ENCODE measurements around the gene PLPPR4. TPM values are rescaled to one million over a fixed set of nuclear protein-coding genes. Genes with fewer than 3 reads are reported as not detected.

Gene PLPPR4
- total and polyA plus RNA-seq, 2 of the 4 experiments (the other 2 are of a cell fraction) = 4.5 to 7.0 TPM

DNA sequence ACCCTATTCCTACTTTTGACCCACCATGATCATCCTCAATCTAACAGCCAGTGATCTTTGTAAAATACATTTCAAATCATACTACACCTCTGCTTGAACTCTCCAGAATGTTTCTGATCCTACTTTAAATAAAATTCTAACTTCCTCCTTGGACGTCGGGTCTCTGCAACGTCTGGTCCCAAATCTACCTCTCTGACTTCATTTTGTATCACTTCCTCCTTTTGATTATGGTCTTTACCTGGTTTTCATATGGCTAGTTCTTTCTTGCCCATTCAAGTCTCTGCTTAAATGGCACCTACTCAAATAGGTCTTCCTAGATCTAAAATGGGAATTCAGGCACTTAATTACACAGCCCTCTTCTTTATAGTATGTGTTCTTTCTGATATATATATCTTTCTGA is 18.2 kb downstream of the PLPPR4 start:
- no peak overlapping the region; the same call in 2 of the 3 replicates for H2BK15ac ChIP-seq (ENCODE audit: low read depth, low read length)
- no peak overlapping the region for H3K4ac ChIP-seq (ENCODE audit: low read depth, low read length)
- no peak overlapping the region for H3K4me2 ChIP-seq (ENCODE audit: low read depth, low read length)
- H4K20me1 ChIP-seq (ENCODE audit: insufficient read depth, low read length) = no peaks in the 10 kb centered on the region
- H3K79me1 ChIP-seq (ENCODE audit: low read depth in 1 of 2, low read length in 2 of 2) = no peaks in the 10 kb centered on the region
- H2AFZ ChIP-seq (replicated peaks; ENCODE audit: low read length, poor library complexity) = no peak overlapping the region
- ChIA-PET POLR2A (ENCODE audit: unreplicated experiment) (no interaction called here), CTCF (no interaction called here)
- H3K9me3 ChIP-seq (ENCODE audit: control insufficient read depth, insufficient read depth, low read length) = no peaks in the 10 kb centered on the region
- H3K4me3 ChIP-seq (ENCODE audit: insufficient read depth, low read depth, low read length) = no peak overlapping the region
- WGBS, 2 experiments (ENCODE audit: extremely low coverage in 2 of 2, insufficient read length in 1 of 2) = 100% methylated on average over 1 of the region's 3 CpGs; no CpG with 5 or more reads in 1 of the 2 experiments
- no peak overlapping the region for H4K5ac ChIP-seq (ENCODE audit: low read depth, low read length)
- H3K18ac ChIP-seq (ENCODE audit: low read depth, low read length) = no peak overlapping the region
- H3K23ac ChIP-seq (ENCODE audit: low read depth, low read length) = no peak overlapping the region
- dilution Hi-C loops (cut with HindIII; ENCODE audit: low sequenced_read_pairs, unreplicated experiment) = no loop called here
- no peak overlapping the region for H2BK20ac ChIP-seq (ENCODE audit: low read depth, low read length)
- peaks cover 2% of the 10 kb centered on the region; the same call in 1 of the 2 replicates for H3K9me1 ChIP-seq (ENCODE audit: insufficient read depth, low read length)
- no peak overlapping the region for H3K56ac ChIP-seq (ENCODE audit: extremely low read depth, insufficient read depth, low read length)
- no peak for DNase-seq
- no peaks in the 10 kb centered on the region for H3K27me3 ChIP-seq (ENCODE audit: control insufficient read depth, insufficient read depth, low read length)
- H3K14ac ChIP-seq (replicated peaks; ENCODE audit: low read depth, low read length) = no peak overlapping the region
- H3K27ac ChIP-seq (ENCODE audit: insufficient read depth, low read length) = no peak overlapping the region
- ATAC-seq (ENCODE audit: low read depth) = no peak
- intact Hi-C loops (cut with micrococcal nuclease) = no loop called here
- no peaks in the 10 kb centered on the region for H3K36me3 ChIP-seq (ENCODE audit: control insufficient read depth, insufficient read depth, low read length)
- in situ Hi-C loops (cut with MboI; ENCODE audit: low sequenced_read_pairs) = no loop called here
- no peak overlapping the region for H3K9ac ChIP-seq (ENCODE audit: low read depth, low read length)
- H4K91ac ChIP-seq (ENCODE audit: insufficient read depth, low read depth, low read length) = no peak overlapping the region
- H2AK5ac ChIP-seq (ENCODE audit: low read depth, low read length) = no peak overlapping the region
- TF ChIP-seq NFE2L2 (IDR thresholded peaks at IDR 0.05; ENCODE audit: low read depth, low read length) = no peak
- TF ChIP-seq CEBPB (IDR thresholded peaks at IDR 0.05; ENCODE audit: low read depth, low read length) = no peak
- no peak for TF ChIP-seq MAFK (IDR thresholded peaks at IDR 0.05; ENCODE audit: low read depth, low read length)
- no peak for TF ChIP-seq CHD1 (IDR thresholded peaks at IDR 0.05; ENCODE audit: low read depth, low read length)
- TF ChIP-seq POLR2A (IDR thresholded peaks at IDR 0.05; ENCODE audit: low read depth, low read length) = no peak
- no peak for TF ChIP-seq RAD21 (IDR thresholded peaks at IDR 0.05; ENCODE audit: low read length)
- TF ChIP-seq MXI1 (IDR thresholded peaks at IDR 0.05; ENCODE audit: borderline replicate concordance, low read depth, low read length) = no peak
- TF ChIP-seq BHLHE40 (IDR thresholded peaks at IDR 0.05; ENCODE audit: low read depth, low read length) = no peak
- TF ChIP-seq RFX5 (IDR thresholded peaks at IDR 0.05; ENCODE audit: low read depth, low read length) = no peak
- TF ChIP-seq MAZ (IDR thresholded peaks at IDR 0.05; ENCODE audit: borderline replicate concordance, low read depth, low read length) = no peak
- TF ChIP-seq, protein P1, sequence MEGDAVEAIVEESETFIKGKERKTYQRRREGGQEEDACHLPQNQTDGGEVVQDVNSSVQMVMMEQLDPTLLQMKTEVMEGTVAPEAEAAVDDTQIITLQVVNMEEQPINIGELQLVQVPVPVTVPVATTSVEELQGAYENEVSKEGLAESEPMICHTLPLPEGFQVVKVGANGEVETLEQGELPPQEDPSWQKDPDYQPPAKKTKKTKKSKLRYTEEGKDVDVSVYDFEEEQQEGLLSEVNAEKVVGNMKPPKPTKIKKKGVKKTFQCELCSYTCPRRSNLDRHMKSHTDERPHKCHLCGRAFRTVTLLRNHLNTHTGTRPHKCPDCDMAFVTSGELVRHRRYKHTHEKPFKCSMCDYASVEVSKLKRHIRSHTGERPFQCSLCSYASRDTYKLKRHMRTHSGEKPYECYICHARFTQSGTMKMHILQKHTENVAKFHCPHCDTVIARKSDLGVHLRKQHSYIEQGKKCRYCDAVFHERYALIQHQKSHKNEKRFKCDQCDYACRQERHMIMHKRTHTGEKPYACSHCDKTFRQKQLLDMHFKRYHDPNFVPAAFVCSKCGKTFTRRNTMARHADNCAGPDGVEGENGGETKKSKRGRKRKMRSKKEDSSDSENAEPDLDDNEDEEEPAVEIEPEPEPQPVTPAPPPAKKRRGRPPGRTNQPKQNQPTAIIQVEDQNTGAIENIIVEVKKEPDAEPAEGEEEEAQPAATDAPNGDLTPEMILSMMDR (conservative IDR thresholded peaks at IDR 0.05; ENCODE audit: low read depth, low read length) = no peak
- no peak for TF ChIP-seq RCOR1 (IDR thresholded peaks at IDR 0.05; ENCODE audit: insufficient replicate concordance, low read length)
- TF ChIP-seq FOS (IDR thresholded peaks at IDR 0.05; ENCODE audit: low read depth, low read length) = no peak
- no peak overlapping the region for H2BK5ac ChIP-seq (ENCODE audit: low read depth, low read length, poor library complexity, severe bottlenecking)
- no peak overlapping the region for H2AK9ac ChIP-seq (replicated peaks; ENCODE audit: low read depth, low read length, poor library complexity)
- H3K4me1 ChIP-seq (ENCODE audit: control insufficient read depth, insufficient read depth, low read length) = peaks cover 2% of the 10 kb centered on the region; the same call in 1 of the 2 replicates
- H2BK120ac ChIP-seq (ENCODE audit: low read depth, low read length) = no peak overlapping the region
- H4K8ac ChIP-seq (ENCODE audit: low read depth in 2 of 2, low read length in 2 of 2) = no peak overlapping the region
- no TSS peak for BruUV-seq (replicated peaks)

Data from IMR-90 (cell line).